ENCODE measurements around the gene BLOC1S1.

DNA sequence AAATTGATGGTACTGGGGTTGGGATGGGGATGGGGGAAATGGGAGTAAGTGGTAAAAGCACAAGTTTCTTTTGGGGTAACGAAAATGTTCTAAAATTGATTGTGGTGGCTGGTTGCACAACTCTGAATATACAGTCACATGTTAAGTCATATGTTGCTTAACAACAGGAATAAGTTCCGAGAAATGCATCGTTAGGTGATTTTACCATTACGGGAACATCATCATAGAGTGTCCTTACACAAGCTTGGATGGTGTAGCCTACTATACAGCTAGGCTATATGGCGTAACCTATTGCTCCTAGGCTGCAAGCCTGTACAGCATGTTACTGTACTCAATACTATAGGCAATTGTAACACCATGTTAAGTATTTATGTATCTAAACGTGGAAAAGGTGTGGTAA is 39.1 kb upstream of the BLOC1S1 start:
- TF ChIP-seq, protein P1, sequence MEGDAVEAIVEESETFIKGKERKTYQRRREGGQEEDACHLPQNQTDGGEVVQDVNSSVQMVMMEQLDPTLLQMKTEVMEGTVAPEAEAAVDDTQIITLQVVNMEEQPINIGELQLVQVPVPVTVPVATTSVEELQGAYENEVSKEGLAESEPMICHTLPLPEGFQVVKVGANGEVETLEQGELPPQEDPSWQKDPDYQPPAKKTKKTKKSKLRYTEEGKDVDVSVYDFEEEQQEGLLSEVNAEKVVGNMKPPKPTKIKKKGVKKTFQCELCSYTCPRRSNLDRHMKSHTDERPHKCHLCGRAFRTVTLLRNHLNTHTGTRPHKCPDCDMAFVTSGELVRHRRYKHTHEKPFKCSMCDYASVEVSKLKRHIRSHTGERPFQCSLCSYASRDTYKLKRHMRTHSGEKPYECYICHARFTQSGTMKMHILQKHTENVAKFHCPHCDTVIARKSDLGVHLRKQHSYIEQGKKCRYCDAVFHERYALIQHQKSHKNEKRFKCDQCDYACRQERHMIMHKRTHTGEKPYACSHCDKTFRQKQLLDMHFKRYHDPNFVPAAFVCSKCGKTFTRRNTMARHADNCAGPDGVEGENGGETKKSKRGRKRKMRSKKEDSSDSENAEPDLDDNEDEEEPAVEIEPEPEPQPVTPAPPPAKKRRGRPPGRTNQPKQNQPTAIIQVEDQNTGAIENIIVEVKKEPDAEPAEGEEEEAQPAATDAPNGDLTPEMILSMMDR (IDR thresholded peaks at IDR 0.05), result no peak
- TF ChIP-seq POLR2A (IDR thresholded peaks at IDR 0.05), result no peak

All from uterus (tissue), 2 donors.